Loucy (cell line): ENCODE results near the gene TYW5.

Experiments used
- H2AFZ ChIP-seq: fragments of 200-600 bp; sonication (generic); 2 replicates; pipeline ENCODE4 v1.6.0; 2016; ENCODE audit warnings: antibody characterized with exemption, mild to moderate bottlenecking, low read length, moderate library complexity
- H3F3A ChIP-seq: fragments of 200-600 bp; 2 replicates; pipeline ENCODE4 v1.6.0; 2016; ENCODE audit warnings: antibody characterized with exemption, low read depth, mild to moderate bottlenecking
- H3K27me3 ChIP-seq: fragments of 200-600 bp; sonication (generic); 2 replicates; pipeline ENCODE4 v1.6.1; 2014; ENCODE audit warnings: low read length, mild to moderate bottlenecking; ENCODE audit not compliant: insufficient read depth, poor library complexity, severe bottlenecking
- H3K36me3 ChIP-seq: fragments of 200-600 bp; sonication (generic); 2 replicates; pipeline ENCODE4 v1.6.1; 2016; ENCODE audit warnings: low read length; ENCODE audit not compliant: insufficient read depth
- H3K4me1 ChIP-seq: fragments of 200-600 bp; sonication (generic); 2 replicates; pipeline ENCODE4 v1.5.1; 2014; ENCODE audit warnings: low read length, mild to moderate bottlenecking; ENCODE audit not compliant: insufficient read depth, poor library complexity, severe bottlenecking
- H3K4me2 ChIP-seq: fragments of 200-600 bp; sonication (generic); 2 replicates; pipeline ENCODE4 v1.6.0; 2014; ENCODE audit warnings: antibody characterized with exemption, low read length, low read depth, mild to moderate bottlenecking; ENCODE audit not compliant: poor library complexity, severe bottlenecking
- H3K4me3 ChIP-seq: fragments of 200-600 bp; sonication (generic); 2 replicates; pipeline ENCODE4 v1.5.1; 2014; ENCODE audit warnings: low read length, mild to moderate bottlenecking, mixed read lengths; ENCODE audit not compliant: poor library complexity, severe bottlenecking
- H3K79me2 ChIP-seq: fragments of 200-600 bp; sonication (generic); 2 replicates; pipeline ENCODE4 v1.6.1; 2014; ENCODE audit warnings: low read length; ENCODE audit not compliant: insufficient read depth
- H3K9ac ChIP-seq: fragments of 200-600 bp; sonication (generic); 2 replicates; pipeline ENCODE4 v1.6.0; 2014; ENCODE audit warnings: mild to moderate bottlenecking, low read depth, low read length, moderate library complexity; ENCODE audit not compliant: poor library complexity, severe bottlenecking
- H3K9me2 ChIP-seq: fragments of 200-600 bp; sonication (generic); replicated peaks from 2 replicates; pipeline ENCODE4 v1.6.1; 2016; ENCODE audit warnings: low read depth, low read length, mixed read lengths
- H3K9me3 ChIP-seq: fragments of 200-600 bp; sonication (generic); 2 replicates; pipeline ENCODE4 v1.6.1; 2014; ENCODE audit warnings: mild to moderate bottlenecking, antibody characterized with exemption, low read length, low read depth; ENCODE audit not compliant: insufficient read depth
- H4K20me1 ChIP-seq: fragments of 200-600 bp; sonication (generic); 2 replicates; pipeline ENCODE4 v1.6.0; 2014; ENCODE audit warnings: antibody characterized with exemption, low read length, mild to moderate bottlenecking; ENCODE audit not compliant: insufficient read depth, poor library complexity, severe bottlenecking
- EZH2phosphoT487 ChIP-seq: fragments of 200-600 bp; IDR thresholded peaks from 2 replicates; pipeline ENCODE4 v1.6.1; 2018; ENCODE audit warnings: antibody characterized with exemption, mild to moderate bottlenecking, moderate library complexity, borderline replicate concordance
- TF ChIP-seq, protein P1 (sequence below): fragments of 200-600 bp; sonication (generic); conservative IDR thresholded peaks from 2 replicates; pipeline ENCODE4 v1.5.1; 2014; ENCODE audit warnings: mild to moderate bottlenecking, antibody characterized with exemption, low read length

TYW5 gene

DNA sequence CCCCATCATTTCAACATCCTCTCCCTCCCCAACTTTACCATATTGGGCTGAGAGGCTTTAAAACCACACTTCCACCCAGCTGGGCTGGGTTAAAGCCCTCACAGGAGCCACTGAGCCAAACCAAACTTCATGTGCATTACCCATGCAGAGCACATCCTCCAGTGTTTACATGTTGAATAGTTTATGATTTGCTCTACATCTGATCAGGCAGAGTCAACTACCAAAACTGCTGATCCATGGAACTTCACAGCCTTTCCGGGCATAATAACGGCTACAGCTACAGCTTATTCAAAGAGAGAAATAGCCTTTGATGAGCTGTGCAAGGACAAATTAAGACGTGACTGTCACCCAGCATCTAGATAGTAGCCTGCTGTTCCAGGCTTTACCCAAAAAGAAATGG, 39.1 kb upstream of the TYW5 start:
- peaks cover 26% of the 10 kb centered on the region for H3K4me1 ChIP-seq

DNA sequence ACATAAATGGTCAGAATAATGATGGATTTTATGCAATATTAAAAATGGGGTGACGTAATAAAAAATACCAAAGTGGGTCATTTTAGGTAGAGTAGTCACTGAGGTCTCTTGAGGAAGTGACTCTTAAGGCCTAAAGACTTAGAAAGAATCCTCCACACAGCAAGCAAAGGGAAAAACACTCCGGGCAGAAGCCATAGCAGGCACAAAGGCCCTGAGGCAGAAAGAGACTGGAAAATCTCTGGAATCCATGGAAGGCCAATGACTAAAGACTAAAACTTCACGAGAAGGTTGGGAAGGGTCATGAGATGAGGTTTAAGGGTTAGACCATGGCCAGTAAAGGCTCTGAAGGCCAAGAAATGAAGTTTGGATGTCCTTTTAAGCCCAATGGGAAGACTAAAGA, 37.0 kb upstream of the TYW5 start:
- no peak for TF ChIP-seq EZH2phosphoT487
- TF ChIP-seq, protein P1, sequence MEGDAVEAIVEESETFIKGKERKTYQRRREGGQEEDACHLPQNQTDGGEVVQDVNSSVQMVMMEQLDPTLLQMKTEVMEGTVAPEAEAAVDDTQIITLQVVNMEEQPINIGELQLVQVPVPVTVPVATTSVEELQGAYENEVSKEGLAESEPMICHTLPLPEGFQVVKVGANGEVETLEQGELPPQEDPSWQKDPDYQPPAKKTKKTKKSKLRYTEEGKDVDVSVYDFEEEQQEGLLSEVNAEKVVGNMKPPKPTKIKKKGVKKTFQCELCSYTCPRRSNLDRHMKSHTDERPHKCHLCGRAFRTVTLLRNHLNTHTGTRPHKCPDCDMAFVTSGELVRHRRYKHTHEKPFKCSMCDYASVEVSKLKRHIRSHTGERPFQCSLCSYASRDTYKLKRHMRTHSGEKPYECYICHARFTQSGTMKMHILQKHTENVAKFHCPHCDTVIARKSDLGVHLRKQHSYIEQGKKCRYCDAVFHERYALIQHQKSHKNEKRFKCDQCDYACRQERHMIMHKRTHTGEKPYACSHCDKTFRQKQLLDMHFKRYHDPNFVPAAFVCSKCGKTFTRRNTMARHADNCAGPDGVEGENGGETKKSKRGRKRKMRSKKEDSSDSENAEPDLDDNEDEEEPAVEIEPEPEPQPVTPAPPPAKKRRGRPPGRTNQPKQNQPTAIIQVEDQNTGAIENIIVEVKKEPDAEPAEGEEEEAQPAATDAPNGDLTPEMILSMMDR, result no peak
- Histone ChIP-seq H3K4me3 (no peak overlapping the region), H3K9ac (no peak overlapping the region), H3K27me3 (no peaks in the 10 kb centered on the region), H4K20me1 (no peaks in the 10 kb centered on the region), H3K9me3 (no peaks in the 10 kb centered on the region), H3K9me2 (no peaks in the 10 kb centered on the region), H3F3A (peaks cover 2% of the 10 kb centered on the region; the same call in 1 of the 2 replicates), H3K36me3 (no peaks in the 10 kb centered on the region), H3K4me2 (no peak overlapping the region), H2AFZ (no peak overlapping the region), H3K4me1 (peaks cover 47% of the 10 kb centered on the region), H3K79me2 (no peaks in the 10 kb centered on the region)

More for the DNA sequence above, 39.1 kb upstream of the TYW5 start:
- Histone ChIP-seq H3F3A (no peaks in the 10 kb centered on the region), H2AFZ (no peak overlapping the region), H3K36me3 (no peaks in the 10 kb centered on the region), H3K79me2 (no peaks in the 10 kb centered on the region), H3K27me3 (no peaks in the 10 kb centered on the region), H3K4me2 (peak overlapping the region; percentile 53), H3K9ac (no peak overlapping the region), H3K4me3 (peak overlapping the region; percentile 30), H3K9me2 (no peaks in the 10 kb centered on the region), H4K20me1 (no peaks in the 10 kb centered on the region), H3K9me3 (no peaks in the 10 kb centered on the region)
- no peak for TF ChIP-seq EZH2phosphoT487
- TF ChIP-seq, protein P1, result no peak

- Histone ChIP-seq H3K4me2 (no peak overlapping the region), H3K27me3 (no peaks in the 10 kb centered on the region), H3K9me2 (no peaks in the 10 kb centered on the region), H2AFZ (no peak overlapping the region), H3K4me1 (peaks cover 53% of the 10 kb centered on the region), H3K79me2 (no peaks in the 10 kb centered on the region), H3F3A (peaks cover 3% of the 10 kb centered on the region; the same call in 1 of the 2 replicates), H4K20me1 (no peaks in the 10 kb centered on the region), H3K36me3 (no peaks in the 10 kb centered on the region), H3K4me3 (no peak overlapping the region), H3K9me3 (no peaks in the 10 kb centered on the region), H3K9ac (no peak overlapping the region)
- TF ChIP-seq EZH2phosphoT487, result no peak
- TF ChIP-seq, protein P1, result no peak
These were observed 36.4 kb upstream of the TYW5 start for GRCh38 chr2:199991691-199992090.
